Stimulated activated naive CD8-positive, alpha-beta T cell treated with anti-CD3 and anti-CD28 coated beads, Interleukin-15, Interleukin-2, amounts not matched to agents 100 ng/mL and 50 ng/mL, for 24 hours (primary cell): ENCODE measurements around the gene RALGPS1.

Experiments
- H3K27ac Mint-ChIP-seq: one replicate; pipeline ENCODE4 v1.8.0; 2021; ENCODE audit warnings: mild to moderate bottlenecking, mixed read lengths
- H3K27me3 Mint-ChIP-seq: one replicate; pipeline ENCODE4 v1.8.0; 2021; ENCODE audit warnings: mixed read lengths
- H3K36me3 Mint-ChIP-seq: one replicate; pipeline ENCODE4 v1.8.0; 2021; ENCODE audit warnings: low read depth, mixed read lengths
- H3K4me1 Mint-ChIP-seq: one replicate; pipeline ENCODE4 v1.8.0; 2021; ENCODE audit warnings: low read depth, mixed read lengths
- H3K4me3 Mint-ChIP-seq: one replicate; pipeline ENCODE4 v1.8.0; 2021; ENCODE audit warnings: mild to moderate bottlenecking, mixed read lengths
- H3K9me3 Mint-ChIP-seq: one replicate; pipeline ENCODE4 v1.8.0; 2021; ENCODE audit warnings: mixed read lengths

RALGPS1 gene

DNA sequence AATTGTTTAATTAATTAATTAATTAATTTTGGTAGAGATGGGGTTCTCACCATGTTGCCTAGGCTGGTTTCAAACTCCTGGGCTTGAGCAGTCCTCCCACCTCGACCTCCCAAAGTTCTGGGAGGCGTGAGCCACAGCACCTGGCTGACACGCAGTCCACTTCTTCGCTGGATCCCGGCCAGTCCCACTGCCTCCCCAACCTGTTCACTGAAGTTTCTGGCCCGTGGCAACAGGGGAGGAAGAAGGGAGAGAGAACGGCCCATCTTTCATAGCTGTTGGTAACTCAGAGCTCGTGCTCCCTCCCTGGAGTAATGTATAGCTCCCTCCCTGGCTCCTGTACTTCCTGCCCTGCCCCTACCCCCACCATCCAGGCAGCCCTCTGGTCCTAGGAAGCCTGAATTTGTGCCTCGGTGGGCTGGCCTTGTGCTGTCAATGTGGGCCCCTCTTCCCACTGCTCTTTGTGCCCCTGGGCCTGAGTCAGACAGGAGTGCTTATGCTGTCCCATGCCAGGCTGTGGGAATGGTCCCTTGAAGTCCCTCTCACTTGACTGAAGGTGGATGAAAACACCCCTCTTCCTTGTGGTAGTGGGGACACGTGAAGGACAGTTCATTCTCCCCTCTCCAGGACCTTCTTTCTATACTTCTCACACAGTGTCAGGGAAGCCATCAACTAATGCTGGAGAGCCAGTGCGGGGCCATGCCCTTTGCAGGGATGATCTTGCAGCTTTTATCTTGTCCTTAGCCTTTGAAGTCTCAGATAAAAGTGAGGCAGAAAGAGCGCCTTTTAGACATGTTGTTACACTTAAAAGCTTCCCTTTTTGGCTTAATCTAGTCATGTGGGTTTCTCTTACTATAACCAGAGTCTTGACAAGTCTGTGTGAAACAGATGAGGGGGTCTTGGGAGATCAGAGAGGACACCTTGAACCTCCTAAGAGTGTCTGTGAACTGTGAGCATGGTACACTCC lies 169.8 kb downstream of the RALGPS1 start:
- no peaks in the 10 kb centered on the region for H3K36me3 Mint-ChIP-seq
- peaks cover 6% of the 10 kb centered on the region for H3K4me1 Mint-ChIP-seq
- no peak overlapping the region for H3K4me3 Mint-ChIP-seq
- no peak overlapping the region for H3K27ac Mint-ChIP-seq
- no peaks in the 10 kb centered on the region for H3K9me3 Mint-ChIP-seq
- no peaks in the 10 kb centered on the region for H3K27me3 Mint-ChIP-seq

DNA sequence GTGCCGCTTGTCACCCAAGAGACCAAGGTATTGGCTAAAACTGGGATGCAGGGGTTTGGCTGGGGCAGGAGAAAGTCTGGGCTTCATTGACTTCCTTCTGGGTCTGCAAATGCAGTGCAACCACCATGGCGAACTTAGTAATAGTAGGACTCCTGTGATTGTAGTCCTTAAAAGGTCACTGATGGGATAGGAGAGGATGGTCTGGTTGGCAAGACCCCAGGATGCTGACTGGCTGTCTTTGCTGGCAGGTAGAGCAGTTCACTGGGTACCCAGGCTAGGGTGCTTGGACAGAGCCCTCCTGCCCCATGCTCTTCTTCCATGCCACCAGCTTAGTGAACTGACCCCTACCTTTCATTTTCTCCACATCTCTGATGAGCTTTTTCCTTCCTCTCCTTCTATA lies 170.6 kb downstream of the RALGPS1 start:
- no peak overlapping the region for H3K4me3 Mint-ChIP-seq
- peaks cover 6% of the 10 kb centered on the region for H3K4me1 Mint-ChIP-seq
- H3K27ac Mint-ChIP-seq = no peak overlapping the region
- no peaks in the 10 kb centered on the region for H3K27me3 Mint-ChIP-seq
- H3K36me3 Mint-ChIP-seq = no peaks in the 10 kb centered on the region
- H3K9me3 Mint-ChIP-seq = no peaks in the 10 kb centered on the region

GRCh38 chr9:127086771-127087170 lies 172.2 kb downstream of the RALGPS1 start:
- H3K9me3 Mint-ChIP-seq = no peaks in the 10 kb centered on the region
- H3K27me3 Mint-ChIP-seq = no peaks in the 10 kb centered on the region
- no peaks in the 10 kb centered on the region for H3K36me3 Mint-ChIP-seq
- H3K4me3 Mint-ChIP-seq = no peak overlapping the region
- H3K27ac Mint-ChIP-seq = no peak overlapping the region
- peaks cover 6% of the 10 kb centered on the region for H3K4me1 Mint-ChIP-seq

DNA sequence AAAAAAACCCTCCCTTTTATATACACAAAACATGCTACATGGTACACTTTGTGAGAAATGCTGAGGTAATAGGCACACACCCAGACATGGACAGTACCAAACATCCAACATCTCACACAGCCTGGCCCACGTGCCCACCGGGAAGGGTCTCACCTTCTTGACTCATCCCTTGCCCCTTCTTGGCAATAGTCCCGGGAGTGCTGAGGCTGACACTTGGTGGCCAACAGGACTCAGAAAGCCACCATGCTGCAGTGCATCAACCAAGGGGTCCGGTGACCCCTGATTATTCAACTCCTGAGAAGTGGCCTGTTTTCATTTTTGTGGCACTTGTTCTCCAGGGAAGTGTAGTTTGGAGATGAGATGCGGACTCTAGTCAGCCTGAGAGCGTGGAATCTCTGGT lies 172.8 kb downstream of the RALGPS1 start:
- Mint-ChIP-seq H3K27ac (no peak overlapping the region), H3K4me3 (no peak overlapping the region)

DNA sequence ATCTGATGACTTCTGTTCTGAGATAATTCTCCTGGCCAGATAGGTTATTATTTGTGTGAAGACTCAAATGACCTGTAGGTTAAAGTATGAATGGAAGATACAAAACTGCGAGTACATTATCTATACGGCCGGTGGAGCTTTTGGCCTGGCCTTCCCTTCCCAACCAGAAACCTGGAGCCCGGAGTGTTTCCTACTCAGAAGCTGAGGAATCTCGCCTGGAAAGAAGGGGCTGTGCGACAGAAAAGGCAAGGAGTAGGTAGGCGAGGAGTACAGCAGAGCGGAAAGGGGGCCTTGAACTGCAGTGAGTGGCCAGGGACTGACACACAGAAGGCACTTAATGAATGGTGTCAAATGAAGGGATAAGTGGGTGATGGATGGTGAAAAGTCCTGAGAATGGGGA lies 173.3 kb downstream of the RALGPS1 start:
- Mint-ChIP-seq H3K36me3 (no peaks in the 10 kb centered on the region), H3K9me3 (no peaks in the 10 kb centered on the region), H3K27ac (no peak overlapping the region), H3K4me3 (no peak overlapping the region), H3K4me1 (peaks cover 6% of the 10 kb centered on the region), H3K27me3 (no peaks in the 10 kb centered on the region)

More for the DNA sequence above, 172.8 kb downstream of the RALGPS1 start:
- peaks cover 6% of the 10 kb centered on the region for H3K4me1 Mint-ChIP-seq
- H3K9me3 Mint-ChIP-seq = no peaks in the 10 kb centered on the region
- no peaks in the 10 kb centered on the region for H3K27me3 Mint-ChIP-seq
- no peaks in the 10 kb centered on the region for H3K36me3 Mint-ChIP-seq

- Mint-ChIP-seq H3K36me3 (no peaks in the 10 kb centered on the region), H3K9me3 (no peaks in the 10 kb centered on the region), H3K4me1 (peaks cover 6% of the 10 kb centered on the region), H3K4me3 (no peak overlapping the region), H3K27me3 (no peaks in the 10 kb centered on the region), H3K27ac (no peak overlapping the region)
Observed at GRCh38 chr9:127088724-127089615, 174.4 kb downstream of the RALGPS1 start.

- Mint-ChIP-seq H3K27ac (no peak overlapping the region), H3K4me3 (no peak overlapping the region), H3K9me3 (no peaks in the 10 kb centered on the region), H3K27me3 (no peaks in the 10 kb centered on the region), H3K4me1 (peaks cover 2% of the 10 kb centered on the region), H3K36me3 (no peaks in the 10 kb centered on the region)
Observed at GRCh38 chr9:127089631-127090081, 175.1 kb downstream of the RALGPS1 start.

- Mint-ChIP-seq H3K4me1 (no peaks in the 10 kb centered on the region), H3K9me3 (no peaks in the 10 kb centered on the region), H3K4me3 (no peak overlapping the region), H3K27me3 (no peaks in the 10 kb centered on the region), H3K27ac (no peak overlapping the region), H3K36me3 (no peaks in the 10 kb centered on the region)
Observed at GRCh38 chr9:127090341-127090985, 175.9 kb downstream of the RALGPS1 start.

- no peaks in the 10 kb centered on the region for H3K36me3 Mint-ChIP-seq
- H3K4me3 Mint-ChIP-seq = no peak overlapping the region
- H3K27ac Mint-ChIP-seq = no peak overlapping the region
- H3K4me1 Mint-ChIP-seq = no peaks in the 10 kb centered on the region
- H3K9me3 Mint-ChIP-seq = no peaks in the 10 kb centered on the region
- no peaks in the 10 kb centered on the region for H3K27me3 Mint-ChIP-seq
Observed at GRCh38 chr9:127091526-127091925, 176.9 kb downstream of the RALGPS1 start.

GRCh38 chr9:127092041-127092608 lies 177.5 kb downstream of the RALGPS1 start:
- Mint-ChIP-seq H3K4me3 (no peak overlapping the region), H3K27me3 (no peaks in the 10 kb centered on the region), H3K4me1 (no peaks in the 10 kb centered on the region), H3K9me3 (no peaks in the 10 kb centered on the region), H3K36me3 (no peaks in the 10 kb centered on the region), H3K27ac (no peak overlapping the region)

- H3K4me1 Mint-ChIP-seq = no peaks in the 10 kb centered on the region
- no peaks in the 10 kb centered on the region for H3K27me3 Mint-ChIP-seq
- no peak overlapping the region for H3K4me3 Mint-ChIP-seq
- no peaks in the 10 kb centered on the region for H3K36me3 Mint-ChIP-seq
- no peaks in the 10 kb centered on the region for H3K9me3 Mint-ChIP-seq
- no peak overlapping the region for H3K27ac Mint-ChIP-seq
Observed at GRCh38 chr9:127093319-127094020, 178.9 kb downstream of the RALGPS1 start.

- H3K27ac Mint-ChIP-seq = no peak overlapping the region
- H3K4me3 Mint-ChIP-seq = no peak overlapping the region
- no peaks in the 10 kb centered on the region for H3K9me3 Mint-ChIP-seq
- H3K27me3 Mint-ChIP-seq = no peaks in the 10 kb centered on the region
- H3K4me1 Mint-ChIP-seq = no peaks in the 10 kb centered on the region
- no peaks in the 10 kb centered on the region for H3K36me3 Mint-ChIP-seq
Observed at GRCh38 chr9:127095411-127095810, 180.8 kb downstream of the RALGPS1 start.

- Mint-ChIP-seq H3K9me3 (no peaks in the 10 kb centered on the region), H3K4me3 (no peak overlapping the region), H3K27ac (no peak overlapping the region), H3K36me3 (no peaks in the 10 kb centered on the region), H3K4me1 (no peaks in the 10 kb centered on the region), H3K27me3 (no peaks in the 10 kb centered on the region)
Observed at GRCh38 chr9:127096208-127096607, 181.6 kb downstream of the RALGPS1 start.

- Mint-ChIP-seq H3K27ac (no peak overlapping the region), H3K36me3 (no peaks in the 10 kb centered on the region), H3K9me3 (no peaks in the 10 kb centered on the region), H3K4me3 (no peak overlapping the region), H3K4me1 (no peaks in the 10 kb centered on the region), H3K27me3 (no peaks in the 10 kb centered on the region)
Observed at GRCh38 chr9:127097683-127098082, 183.1 kb downstream of the RALGPS1 start.
